SK-N-SH (cell line): Measurements from ENCODE around the gene XIRP2. TPM values are rescaled to one million over a fixed set of nuclear protein-coding genes. Genes with fewer than 3 reads are reported as not detected.
"Not testable (repeated sequence)": the region's sequence is repeated elsewhere in the genome, so short reads cannot be mapped to it uniquely, and the experiment has no call there.

Source experiments
- CTCF ChIA-PET: fragments of 300-600, 350-600 bp; formaldehyde crosslinking; extraction: SDS; loops from one replicate; lab custom pipeline; 2021; lab: Yijun Ruan, JAX
- POLR2A ChIA-PET: fragments of 350-600 bp; sonication (Branson Sonifier 250); formaldehyde crosslinking; extraction: SDS; loops from one replicate; lab custom pipeline; 2020; ENCODE audit warnings: antibody characterized with exemption, inconsistent platforms; lab: Yijun Ruan, JAX
- DNase-seq: peaks from one replicate; pipeline ENCODE4 v3.0.0; 2012
- H2AFZ ChIP-seq: fragments of 200-600 bp; sonication (generic); 2 replicates; pipeline ENCODE4 v1.8.1; 2016; ENCODE audit warnings: antibody characterized with exemption, mild to moderate bottlenecking, low read depth
- H3F3A ChIP-seq: fragments of 200-600 bp; sonication (generic); replicated peaks from 2 replicates; pipeline ENCODE3; 2016; ENCODE audit warnings: antibody characterized with exemption, mild to moderate bottlenecking; ENCODE audit not compliant: insufficient read depth
- H3K27ac ChIP-seq, 2 experiments: fragments of 200-500 bp in 1 of 2; fragments of 200-600 bp in 1 of 2; sonication (Bioruptor generic) in 1 of 2; sonication (generic), shearing (Covaris generic) in 1 of 2; 2 replicates each; pipeline versions ENCODE4 v1.5.1 to v1.6.1; 2014 to 2016; ENCODE audit warnings: low read depth in 2 of 2, inconsistent platforms in 1 of 2, low read length in 1 of 2, mild to moderate bottlenecking in 1 of 2, mixed read lengths in 1 of 2
- H3K27me3 ChIP-seq: fragments of 200-600 bp; sonication (generic), shearing (Covaris generic); 2 replicates; pipeline ENCODE4 v1.6.1; 2016; ENCODE audit warnings: mixed run types; ENCODE audit not compliant: insufficient read depth
- H3K36me3 ChIP-seq, 2 experiments: fragments of 200-500 bp in 1 of 2; fragments of 200-600 bp in 1 of 2; sonication (Bioruptor generic) in 1 of 2; sonication (generic) in 1 of 2; replicated peaks in 1 of 2; 2 replicates each; pipeline versions ENCODE3 to v1.5.1; 2014 to 2016; ENCODE audit warnings: low read length in 1 of 2, mild to moderate bottlenecking in 1 of 2; ENCODE audit not compliant: insufficient read depth in 2 of 2, control insufficient read depth in 1 of 2
- H3K4me1 ChIP-seq, 2 experiments: fragments of 200-500 bp in 1 of 2; fragments of 200-600 bp in 1 of 2; sonication (Bioruptor generic) in 1 of 2; sonication (generic), shearing (Covaris generic) in 1 of 2; 2 replicates each; pipeline versions ENCODE4 v1.5.1 to v1.6.1; 2014 to 2016; ENCODE audit warnings: low read depth in 1 of 2, low read length in 1 of 2, mixed run types in 1 of 2; ENCODE audit not compliant: insufficient read depth in 2 of 2, control insufficient read depth in 1 of 2
- H3K4me2 ChIP-seq: fragments of 200-600 bp; sonication (generic), shearing (Covaris generic); 2 replicates; pipeline ENCODE4 v1.6.1; 2017; ENCODE audit warnings: mixed run types
- H3K4me3 ChIP-seq, 2 experiments: fragments of 200-500 bp in 1 of 2; fragments of 200-600 bp in 1 of 2; sonication (Bioruptor generic) in 1 of 2; sonication (generic), shearing (Covaris generic) in 1 of 2; 2 replicates each; pipeline versions ENCODE4 v1.5.1 to v1.8.1; 2014 to 2016; ENCODE audit warnings: low read depth in 2 of 2, inconsistent platforms in 1 of 2, low read length in 1 of 2, mild to moderate bottlenecking in 1 of 2, mixed read lengths in 1 of 2, moderate library complexity in 1 of 2
- H3K79me2 ChIP-seq: fragments of 200-600 bp; sonication (generic); 2 replicates; pipeline ENCODE4 v1.8.1; 2017; ENCODE audit warnings: mild to moderate bottlenecking; ENCODE audit not compliant: insufficient read depth
- H3K9ac ChIP-seq: fragments of 200-600 bp; sonication (generic); 2 replicates; pipeline ENCODE4 v1.6.1; 2017; ENCODE audit warnings: mixed run types
- H3K9me2 ChIP-seq: fragments of 200-600 bp; sonication (generic); 2 replicates; pipeline ENCODE4 v1.6.1; 2017; ENCODE audit warnings: mixed run types
- H3K9me3 ChIP-seq: fragments of 200-600 bp; sonication (generic); 2 replicates; pipeline ENCODE4 v1.6.1; 2017; ENCODE audit warnings: mixed run types, mild to moderate bottlenecking, moderate library complexity
- H4K20me1 ChIP-seq: fragments of 200-600 bp; sonication (generic); 2 replicates; pipeline ENCODE4 v1.6.1; 2017; ENCODE audit warnings: mild to moderate bottlenecking, mixed run types; ENCODE audit not compliant: insufficient read depth
- CHD2 ChIP-seq: fragments of 150-350 bp; IDR thresholded peaks from 2 replicates; pipeline ENCODE4 v1.6.1; 2018; ENCODE audit warnings: low read length; ENCODE audit not compliant: partially characterized antibody
- CTCF ChIP-seq: fragments of 200-600 bp; sonication (generic); IDR thresholded peaks from 2 replicates; pipeline ENCODE4 v1.6.1; 2017; ENCODE audit warnings: antibody characterized with exemption, mild to moderate bottlenecking, moderate library complexity
- EP300 ChIP-seq, 2 experiments: IDR thresholded peaks; 2 replicates each; pipeline versions ENCODE4 v1.4.0 to v1.6.1; 2012; ENCODE audit warnings: borderline replicate concordance in 1 of 2, low read depth in 1 of 2, low read length in 1 of 2
- FOXM1 ChIP-seq: IDR thresholded peaks from 2 replicates; pipeline ENCODE4 v1.4.0; 2012; ENCODE audit warnings: low read depth, mild to moderate bottlenecking
- MEF2A ChIP-seq: IDR thresholded peaks from 2 replicates; pipeline ENCODE4 v1.4.0; 2012; ENCODE audit warnings: low read depth, borderline replicate concordance
- NRF1 ChIP-seq: IDR thresholded peaks from 2 replicates; pipeline ENCODE4 v1.6.1; 2012; ENCODE audit warnings: low read depth, mild to moderate bottlenecking, low read length
- POLR2AphosphoS5 ChIP-seq: IDR thresholded peaks from 2 replicates; pipeline ENCODE4 v1.6.1; 2012; ENCODE audit warnings: low read depth, low read length
- RAD21 ChIP-seq: IDR thresholded peaks from 2 replicates; pipeline ENCODE4 v1.6.1; 2012; ENCODE audit warnings: mild to moderate bottlenecking, low read length
- RCOR1 ChIP-seq: fragments of 150-350 bp; IDR thresholded peaks from 2 replicates; pipeline ENCODE4 v1.6.1; 2017; ENCODE audit warnings: antibody characterized with exemption, low read length
- RXRA ChIP-seq: IDR thresholded peaks from 2 replicates; pipeline ENCODE4 v1.4.0; 2012; ENCODE audit warnings: low read depth, mild to moderate bottlenecking, borderline replicate concordance
- SIN3A ChIP-seq: IDR thresholded peaks from 2 replicates; pipeline ENCODE4 v1.6.1; 2012; ENCODE audit warnings: low read depth, mild to moderate bottlenecking, low read length, moderate library complexity, borderline replicate concordance
- TAF1 ChIP-seq: IDR thresholded peaks from 2 replicates; pipeline ENCODE4 v1.6.1; 2012; ENCODE audit warnings: low read depth, mild to moderate bottlenecking, low read length, moderate library complexity, borderline replicate concordance
- USF1 ChIP-seq: IDR thresholded peaks from 2 replicates; pipeline ENCODE4 v1.4.0; 2012; ENCODE audit warnings: low read depth, borderline replicate concordance
- WGBS: methylation state at CpG from one replicate; pipeline ENCODE4 v1.1.6; 2017; ENCODE audit warnings: low lambda C conversion rate; 5-methylcytosine and 5-hydroxymethylcytosine counted together
- polyA plus RNA-seq, 3 experiments: library from polyadenylated mRNA; depleted of rRNA; stranded (reverse); fragments of >200 nt; gene quantifications; 2 replicates each; pipeline ENCODE4 v1.2.3, GENCODE V29; 2012
- TF ChIP-seq, protein P1 (sequence below): IDR thresholded peaks from 2 replicates; pipeline ENCODE4 v1.6.1; 2012; ENCODE audit warnings: mild to moderate bottlenecking, low read depth, low read length, moderate library complexity
- TF ChIP-seq, protein P2 (sequence below): IDR thresholded peaks from 2 replicates; pipeline ENCODE4 v1.4.0; 2012; ENCODE audit warnings: low read depth
- TF ChIP-seq, protein P3 (sequence below): IDR thresholded peaks from 2 replicates; pipeline ENCODE4 v1.4.0; 2012; ENCODE audit warnings: low read depth, borderline replicate concordance

XIRP2 gene
- polyA plus RNA-seq, 1 of the 3 experiments (the other 2 are of a cell fraction) = 0.02 TPM

DNA sequence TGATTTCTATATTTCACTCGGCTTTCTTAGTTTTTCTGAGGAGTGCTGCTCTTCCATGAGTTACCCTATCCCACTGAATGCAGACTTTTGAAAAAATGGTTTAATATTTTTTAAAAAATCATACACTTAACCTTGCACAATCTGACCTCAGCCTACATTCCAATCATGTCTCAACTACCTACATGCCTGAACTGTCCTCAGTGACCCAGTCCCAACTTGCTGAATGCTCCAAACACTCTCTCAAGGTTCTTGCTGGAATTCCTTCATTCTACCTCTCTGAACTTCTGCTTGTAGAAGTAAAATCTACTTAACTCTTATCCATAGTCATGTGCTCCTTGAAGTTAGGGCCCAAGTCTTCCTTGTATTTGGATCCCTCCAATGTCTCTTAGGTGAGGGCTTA, 181.6 kb downstream of the XIRP2 start:
- no peak overlapping the region for H3K4me2 ChIP-seq
- H3K9ac ChIP-seq = no peak overlapping the region
- H3K27me3 ChIP-seq = no peaks in the 10 kb centered on the region
- H3K9me2 ChIP-seq = no peaks in the 10 kb centered on the region
- H3K9me3 ChIP-seq = no peaks in the 10 kb centered on the region
- H3K79me2 ChIP-seq = no peaks in the 10 kb centered on the region
- no peak overlapping the region for H2AFZ ChIP-seq
- H3K36me3 ChIP-seq = no peaks in the 10 kb centered on the region
- POLR2A ChIA-PET = interaction anchor here (0.6 kb wide), 1 partner anchor 11 kb away, joined by 3 read pairs; no protein-coding TSS in a partner anchor
- no peaks in the 10 kb centered on the region for H3K4me1 ChIP-seq
- no peak for DNase-seq
- H3K4me3 ChIP-seq = no peak overlapping the region
- no peaks in the 10 kb centered on the region for H3F3A ChIP-seq
- no peaks in the 10 kb centered on the region for H4K20me1 ChIP-seq
- TF ChIP-seq, protein P1, sequence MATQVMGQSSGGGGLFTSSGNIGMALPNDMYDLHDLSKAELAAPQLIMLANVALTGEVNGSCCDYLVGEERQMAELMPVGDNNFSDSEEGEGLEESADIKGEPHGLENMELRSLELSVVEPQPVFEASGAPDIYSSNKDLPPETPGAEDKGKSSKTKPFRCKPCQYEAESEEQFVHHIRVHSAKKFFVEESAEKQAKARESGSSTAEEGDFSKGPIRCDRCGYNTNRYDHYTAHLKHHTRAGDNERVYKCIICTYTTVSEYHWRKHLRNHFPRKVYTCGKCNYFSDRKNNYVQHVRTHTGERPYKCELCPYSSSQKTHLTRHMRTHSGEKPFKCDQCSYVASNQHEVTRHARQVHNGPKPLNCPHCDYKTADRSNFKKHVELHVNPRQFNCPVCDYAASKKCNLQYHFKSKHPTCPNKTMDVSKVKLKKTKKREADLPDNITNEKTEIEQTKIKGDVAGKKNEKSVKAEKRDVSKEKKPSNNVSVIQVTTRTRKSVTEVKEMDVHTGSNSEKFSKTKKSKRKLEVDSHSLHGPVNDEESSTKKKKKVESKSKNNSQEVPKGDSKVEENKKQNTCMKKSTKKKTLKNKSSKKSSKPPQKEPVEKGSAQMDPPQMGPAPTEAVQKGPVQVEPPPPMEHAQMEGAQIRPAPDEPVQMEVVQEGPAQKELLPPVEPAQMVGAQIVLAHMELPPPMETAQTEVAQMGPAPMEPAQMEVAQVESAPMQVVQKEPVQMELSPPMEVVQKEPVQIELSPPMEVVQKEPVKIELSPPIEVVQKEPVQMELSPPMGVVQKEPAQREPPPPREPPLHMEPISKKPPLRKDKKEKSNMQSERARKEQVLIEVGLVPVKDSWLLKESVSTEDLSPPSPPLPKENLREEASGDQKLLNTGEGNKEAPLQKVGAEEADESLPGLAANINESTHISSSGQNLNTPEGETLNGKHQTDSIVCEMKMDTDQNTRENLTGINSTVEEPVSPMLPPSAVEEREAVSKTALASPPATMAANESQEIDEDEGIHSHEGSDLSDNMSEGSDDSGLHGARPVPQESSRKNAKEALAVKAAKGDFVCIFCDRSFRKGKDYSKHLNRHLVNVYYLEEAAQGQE = no peak
- TF ChIP-seq FOXM1 = no peak
- no peak for TF ChIP-seq TAF1
- TF ChIP-seq USF1 = no peak
- no peak for TF ChIP-seq RXRA
- no peak for TF ChIP-seq SIN3A
- no peak for TF ChIP-seq RAD21
- TF ChIP-seq, protein P2, sequence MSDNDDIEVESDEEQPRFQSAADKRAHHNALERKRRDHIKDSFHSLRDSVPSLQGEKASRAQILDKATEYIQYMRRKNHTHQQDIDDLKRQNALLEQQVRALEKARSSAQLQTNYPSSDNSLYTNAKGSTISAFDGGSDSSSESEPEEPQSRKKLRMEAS = no peak
- TF ChIP-seq CTCF = no peak
- no peak for TF ChIP-seq EP300 (IDR thresholded peaks at IDR 0.05; ENCODE audit: borderline replicate concordance in 1 of 2, low read depth in 1 of 2, low read length in 1 of 2)
- no peak for TF ChIP-seq POLR2AphosphoS5
- TF ChIP-seq, protein P3, sequence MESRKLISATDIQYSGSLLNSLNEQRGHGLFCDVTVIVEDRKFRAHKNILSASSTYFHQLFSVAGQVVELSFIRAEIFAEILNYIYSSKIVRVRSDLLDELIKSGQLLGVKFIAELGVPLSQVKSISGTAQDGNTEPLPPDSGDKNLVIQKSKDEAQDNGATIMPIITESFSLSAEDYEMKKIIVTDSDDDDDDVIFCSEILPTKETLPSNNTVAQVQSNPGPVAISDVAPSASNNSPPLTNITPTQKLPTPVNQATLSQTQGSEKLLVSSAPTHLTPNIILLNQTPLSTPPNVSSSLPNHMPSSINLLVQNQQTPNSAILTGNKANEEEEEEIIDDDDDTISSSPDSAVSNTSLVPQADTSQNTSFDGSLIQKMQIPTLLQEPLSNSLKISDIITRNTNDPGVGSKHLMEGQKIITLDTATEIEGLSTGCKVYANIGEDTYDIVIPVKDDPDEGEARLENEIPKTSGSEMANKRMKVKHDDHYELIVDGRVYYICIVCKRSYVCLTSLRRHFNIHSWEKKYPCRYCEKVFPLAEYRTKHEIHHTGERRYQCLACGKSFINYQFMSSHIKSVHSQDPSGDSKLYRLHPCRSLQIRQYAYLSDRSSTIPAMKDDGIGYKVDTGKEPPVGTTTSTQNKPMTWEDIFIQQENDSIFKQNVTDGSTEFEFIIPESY = no peak
- no peak for TF ChIP-seq CHD2
- TF ChIP-seq MEF2A = no peak
- TF ChIP-seq RCOR1 = no peak
- no peak for TF ChIP-seq NRF1
- CTCF ChIA-PET = no interaction called here
- no peak overlapping the region for H3K27ac ChIP-seq
- WGBS = 47% methylated on average over 1 of the region's 1 CpG

- H3F3A ChIP-seq, POLR2A ChIA-PET, H3K79me2 ChIP-seq, H3K27me3 ChIP-seq, CTCF ChIA-PET, H3K36me3 ChIP-seq, H3K9ac ChIP-seq, H3K9me2 ChIP-seq, DNase-seq, H3K9me3 ChIP-seq, H2AFZ ChIP-seq, H3K4me3 ChIP-seq, H3K4me2 ChIP-seq, H3K4me1 ChIP-seq, H3K27ac ChIP-seq, H4K20me1 ChIP-seq: not testable (repeated sequence)
- WGBS = 84% methylated on average over 8 of the region's 8 CpGs
Observed at GRCh38 chr2:167075708-167076107, 187.4 kb downstream of the XIRP2 start.

GRCh38 chr2:167098931-167099330, 210.7 kb downstream of the XIRP2 start:
- H3K27me3 ChIP-seq, CTCF ChIA-PET, H3K4me1 ChIP-seq, H2AFZ ChIP-seq, H3K9me2 ChIP-seq, H3K36me3 ChIP-seq, H4K20me1 ChIP-seq, H3K27ac ChIP-seq, H3K4me3 ChIP-seq, POLR2A ChIA-PET, H3K9ac ChIP-seq, H3K9me3 ChIP-seq, H3F3A ChIP-seq, H3K4me2 ChIP-seq, H3K79me2 ChIP-seq, DNase-seq: not testable (repeated sequence)
- WGBS = 47% methylated on average over 3 of the region's 3 CpGs
